SK-N-SH treated with all-trans-retinoic acid at 6 μM for 48 hours (cell line): ENCODE data around the gene SLC28A1.

Experiments used
- CREB5 ChIP-seq: fragments of 250-450 bp; sonication (Bioruptor Pico); IDR thresholded peaks from 2 replicates; pipeline ENCODE4 v1.5.1; 2020; ENCODE audit warnings: low read depth, mild to moderate bottlenecking, moderate library complexity
- ISL1 ChIP-seq: fragments of 250-450 bp; sonication (Bioruptor Pico); IDR thresholded peaks from 2 replicates; pipeline ENCODE4 v2.1.2; 2022; ENCODE audit warnings: mild to moderate bottlenecking, moderate library complexity
- OSR1 ChIP-seq: fragments of 250-450 bp; sonication (Bioruptor Pico); IDR thresholded peaks from 2 replicates; pipeline ENCODE4 v1.8.0; 2022; ENCODE audit warnings: moderate library complexity, mild to moderate bottlenecking, inconsistent platforms
- PPARA ChIP-seq: fragments of 250-450 bp; sonication (Bioruptor Pico); IDR thresholded peaks from 2 replicates; pipeline ENCODE4 v1.5.0; 2020; ENCODE audit warnings: mild to moderate bottlenecking, borderline replicate concordance
- ZC3H10 ChIP-seq: fragments of 250-450 bp; sonication (Bioruptor Pico); IDR thresholded peaks from 2 replicates; pipeline ENCODE4 v1.5.1; 2021; ENCODE audit warnings: mild to moderate bottlenecking, moderate library complexity

GRCh38 chr15:84905016-84905916 is 20.8 kb downstream of the SLC28A1 start:
- TF ChIP-seq CREB5: no peak
- no peak for TF ChIP-seq OSR1 (CRISPR knock-in tag)
- TF ChIP-seq ISL1 (CRISPR knock-in tag): no peak
- TF ChIP-seq ZC3H10 (CRISPR knock-in tag): no peak
- no peak for TF ChIP-seq PPARA (CRISPR knock-in tag)
